C4-2B (cell line): ENCODE data around the gene RGMB.

ENCODE experiments used
- H3K27ac ChIP-seq: fragments of 450-650 bp; 2 replicates; pipeline ENCODE4 v1.5.1; 2017
- ZFX ChIP-seq: fragments of 450-650 bp; IDR thresholded peaks from 2 replicates; pipeline ENCODE4 v1.6.1; 2017
- TF ChIP-seq, protein P1 (sequence below): fragments of 450-650 bp; conservative IDR thresholded peaks from 2 replicates; pipeline ENCODE4 v1.5.1; 2017; ENCODE audit warnings: mild to moderate bottlenecking

RGMB gene

DNA sequence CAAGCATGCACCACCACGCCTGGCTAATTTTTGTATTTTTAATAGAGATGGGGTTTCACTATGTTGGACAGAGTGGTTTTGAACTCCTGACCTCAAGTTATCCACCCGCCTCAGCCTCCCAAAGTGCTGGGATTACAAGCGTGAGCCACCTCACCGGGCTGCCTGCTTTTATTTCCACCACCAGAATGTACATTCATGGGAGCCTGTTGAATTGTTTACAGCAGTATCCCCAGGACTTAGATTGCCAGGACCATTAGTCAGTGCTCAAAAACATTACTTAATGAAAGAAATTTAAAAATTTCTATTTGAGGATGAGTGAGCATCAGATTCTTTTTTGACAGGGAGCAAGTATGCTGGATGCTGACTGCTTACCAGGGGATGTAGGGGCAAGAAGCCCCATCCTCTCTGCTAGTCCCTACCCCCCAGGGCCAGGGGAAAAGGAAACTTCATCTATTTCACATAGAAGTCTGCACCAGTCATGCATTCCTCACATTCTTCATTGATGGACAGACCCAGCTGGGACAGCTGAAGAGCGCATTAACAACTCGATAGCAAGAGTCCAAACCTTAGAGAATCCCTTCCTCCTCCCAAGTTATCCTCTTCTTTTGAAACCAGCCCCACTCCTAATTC, 10.3 kb upstream of the RGMB start:
- no peak overlapping the region for H3K27ac ChIP-seq
- no peak for TF ChIP-seq ZFX
- TF ChIP-seq, protein P1, sequence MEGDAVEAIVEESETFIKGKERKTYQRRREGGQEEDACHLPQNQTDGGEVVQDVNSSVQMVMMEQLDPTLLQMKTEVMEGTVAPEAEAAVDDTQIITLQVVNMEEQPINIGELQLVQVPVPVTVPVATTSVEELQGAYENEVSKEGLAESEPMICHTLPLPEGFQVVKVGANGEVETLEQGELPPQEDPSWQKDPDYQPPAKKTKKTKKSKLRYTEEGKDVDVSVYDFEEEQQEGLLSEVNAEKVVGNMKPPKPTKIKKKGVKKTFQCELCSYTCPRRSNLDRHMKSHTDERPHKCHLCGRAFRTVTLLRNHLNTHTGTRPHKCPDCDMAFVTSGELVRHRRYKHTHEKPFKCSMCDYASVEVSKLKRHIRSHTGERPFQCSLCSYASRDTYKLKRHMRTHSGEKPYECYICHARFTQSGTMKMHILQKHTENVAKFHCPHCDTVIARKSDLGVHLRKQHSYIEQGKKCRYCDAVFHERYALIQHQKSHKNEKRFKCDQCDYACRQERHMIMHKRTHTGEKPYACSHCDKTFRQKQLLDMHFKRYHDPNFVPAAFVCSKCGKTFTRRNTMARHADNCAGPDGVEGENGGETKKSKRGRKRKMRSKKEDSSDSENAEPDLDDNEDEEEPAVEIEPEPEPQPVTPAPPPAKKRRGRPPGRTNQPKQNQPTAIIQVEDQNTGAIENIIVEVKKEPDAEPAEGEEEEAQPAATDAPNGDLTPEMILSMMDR, result no peak

DNA sequence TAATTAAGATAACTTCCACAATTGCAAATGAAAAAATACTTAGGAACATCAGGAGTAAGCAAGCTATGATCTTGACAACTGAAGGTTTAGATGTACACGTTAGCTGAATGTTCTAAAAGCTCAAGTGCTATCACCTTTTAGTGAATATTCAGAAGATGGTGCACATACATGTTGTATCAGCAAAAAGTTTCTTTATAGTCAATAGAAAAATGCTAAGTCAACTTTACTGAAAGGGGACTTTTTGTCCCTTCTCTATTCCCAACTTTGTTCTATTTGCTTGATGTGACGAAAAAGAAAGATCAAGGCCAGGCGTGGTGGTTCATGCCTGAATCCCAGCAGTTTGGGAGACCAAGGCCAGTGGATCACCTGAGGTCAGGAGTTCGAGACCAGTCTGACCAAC, 7.6 kb upstream of the RGMB start:
- no peak overlapping the region for H3K27ac ChIP-seq
- TF ChIP-seq, protein P1, result no peak
- TF ChIP-seq ZFX, result no peak

DNA sequence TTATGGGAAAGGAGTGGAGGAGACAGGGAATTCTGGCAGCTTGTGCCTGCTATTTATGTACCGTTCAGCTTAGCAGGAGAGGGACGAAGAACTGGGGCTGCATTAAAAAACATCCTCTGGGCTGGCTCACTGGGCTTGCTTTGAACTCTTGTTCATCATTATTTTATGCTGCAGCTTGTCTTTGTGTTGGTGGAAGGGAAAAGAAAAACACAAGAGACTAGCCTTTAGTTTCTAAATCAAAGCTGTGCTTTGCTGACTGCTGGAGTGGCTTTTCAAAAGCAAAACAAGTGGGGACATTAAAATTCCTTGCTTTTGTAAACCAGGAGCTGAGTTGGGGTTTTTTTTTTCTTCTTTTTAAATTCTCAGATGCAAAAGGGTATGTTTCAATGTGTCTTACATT, 5.9 kb upstream of the RGMB start:
- H3K27ac ChIP-seq, result no peak overlapping the region
- TF ChIP-seq, protein P1, result no peak
- no peak for TF ChIP-seq ZFX

DNA sequence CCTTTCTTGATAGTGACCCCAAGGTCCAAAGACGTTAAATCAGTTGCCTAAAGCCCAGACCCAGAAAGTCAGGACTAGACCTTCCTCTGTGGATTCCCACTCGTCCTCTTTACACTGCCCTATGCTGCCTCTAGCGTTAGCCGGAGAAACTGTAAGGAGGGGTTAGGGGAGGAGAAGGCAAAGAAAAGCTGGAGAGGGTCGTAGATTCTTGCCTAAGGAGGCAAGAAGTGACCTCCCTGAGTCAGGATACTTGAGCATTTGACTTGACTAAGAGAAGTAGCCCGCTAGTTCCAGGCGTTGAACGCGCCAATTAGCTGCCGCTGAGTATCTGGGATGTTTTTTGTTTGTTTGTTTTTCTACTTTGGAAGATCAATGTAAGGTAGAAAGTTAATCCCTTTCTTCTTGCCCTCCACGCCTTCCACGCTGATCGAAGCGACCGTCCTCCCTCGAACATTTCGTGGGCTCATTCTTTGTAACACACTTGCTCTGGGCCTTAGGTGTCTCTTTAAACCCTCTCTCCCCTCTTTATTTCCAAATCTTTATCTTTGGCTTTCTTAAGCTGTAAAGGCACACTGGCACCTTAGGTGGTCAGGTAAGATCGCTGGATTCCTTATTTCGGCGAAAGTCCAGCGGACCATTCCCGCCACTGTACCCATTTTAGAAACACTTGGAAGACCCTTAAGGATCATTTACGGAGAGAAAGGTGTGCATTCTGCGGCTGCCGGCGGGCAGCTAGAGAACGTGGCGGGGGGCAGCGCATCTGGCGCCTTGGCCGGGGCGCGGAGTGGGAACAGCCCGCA, 5.1 kb upstream of the RGMB start:
- peak overlapping the region; percentile 49 for H3K27ac ChIP-seq
- no peak for TF ChIP-seq ZFX
- TF ChIP-seq, protein P1, result peak; percentile 84

DNA sequence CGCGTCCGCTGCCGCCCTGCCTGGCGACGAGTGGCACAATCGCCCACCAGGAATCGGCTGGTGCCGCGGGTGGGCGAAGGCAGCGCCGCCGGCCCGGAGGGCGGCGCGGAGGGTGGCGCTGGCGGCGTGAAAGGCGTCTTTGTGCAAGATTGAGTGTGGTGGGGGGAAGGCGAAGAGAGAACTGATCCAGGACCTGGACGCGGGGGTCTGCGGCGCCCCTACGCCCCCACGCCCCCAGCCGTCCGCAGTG, 4.6 kb upstream of the RGMB start:
- no peak for TF ChIP-seq ZFX
- TF ChIP-seq, protein P1, result no peak

DNA sequence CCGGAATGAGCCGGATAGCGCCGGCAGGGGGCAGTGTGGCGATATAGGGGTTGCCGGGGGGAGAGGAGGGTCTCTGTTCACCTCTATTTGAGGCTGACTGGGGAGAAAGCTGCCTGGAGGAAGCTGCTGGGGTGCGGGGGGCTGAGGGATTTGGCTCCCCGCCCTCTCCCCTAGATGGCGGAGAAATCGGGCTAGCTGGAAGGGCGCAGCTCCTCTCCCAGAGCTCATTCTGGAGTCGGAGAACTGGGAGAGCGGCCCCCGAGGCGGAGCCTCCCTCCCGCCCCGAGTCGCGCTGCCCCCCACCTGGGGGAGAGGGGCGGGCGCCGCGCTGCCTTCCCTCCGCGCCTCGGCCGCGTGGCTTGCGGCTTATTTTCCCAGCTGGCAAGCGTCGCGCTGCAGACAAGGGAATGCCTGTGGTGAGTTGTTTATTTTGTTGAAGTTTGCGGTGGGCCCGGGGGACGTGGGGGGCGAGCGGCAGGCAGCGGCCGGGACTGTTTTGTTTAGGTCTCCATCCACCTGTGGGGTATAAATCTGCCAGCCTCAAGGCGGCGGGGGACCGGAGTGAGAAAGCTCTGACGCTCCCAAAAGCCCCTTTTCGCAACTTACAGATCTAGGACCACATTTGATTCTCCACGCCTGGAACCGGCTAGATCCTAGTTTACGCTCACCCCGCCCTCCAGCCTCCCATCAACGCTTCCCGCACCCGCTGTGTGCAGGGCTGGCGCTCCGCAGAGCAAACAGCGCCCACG, 4.1 kb upstream of the RGMB start:
- H3K27ac ChIP-seq, result peak overlapping the region; percentile 49
- no peak for TF ChIP-seq ZFX
- TF ChIP-seq, protein P1, result peak; percentile 62

More for the DNA sequence above, 4.6 kb upstream of the RGMB start:
- H3K27ac ChIP-seq, result peak overlapping the region; percentile 49

DNA sequence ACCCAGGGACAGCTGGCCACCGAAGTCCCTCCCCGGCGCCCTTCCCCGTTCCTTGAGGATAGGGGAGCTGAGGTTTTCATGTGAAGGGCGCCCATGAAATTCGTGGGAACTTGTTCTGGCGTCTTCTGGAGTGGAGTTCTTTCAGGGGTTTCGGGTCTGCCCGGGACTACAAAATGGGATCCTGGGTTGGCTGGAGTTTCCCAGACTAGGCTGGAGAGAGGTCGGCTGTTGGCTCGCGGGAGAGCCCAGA, 3.6 kb upstream of the RGMB start:
- TF ChIP-seq, protein P1, result no peak
- no peak for TF ChIP-seq ZFX
- H3K27ac ChIP-seq, result peak overlapping the region; percentile 49
